ENCODE results near the gene MPRIP.

The MPRIP gene

DNA sequence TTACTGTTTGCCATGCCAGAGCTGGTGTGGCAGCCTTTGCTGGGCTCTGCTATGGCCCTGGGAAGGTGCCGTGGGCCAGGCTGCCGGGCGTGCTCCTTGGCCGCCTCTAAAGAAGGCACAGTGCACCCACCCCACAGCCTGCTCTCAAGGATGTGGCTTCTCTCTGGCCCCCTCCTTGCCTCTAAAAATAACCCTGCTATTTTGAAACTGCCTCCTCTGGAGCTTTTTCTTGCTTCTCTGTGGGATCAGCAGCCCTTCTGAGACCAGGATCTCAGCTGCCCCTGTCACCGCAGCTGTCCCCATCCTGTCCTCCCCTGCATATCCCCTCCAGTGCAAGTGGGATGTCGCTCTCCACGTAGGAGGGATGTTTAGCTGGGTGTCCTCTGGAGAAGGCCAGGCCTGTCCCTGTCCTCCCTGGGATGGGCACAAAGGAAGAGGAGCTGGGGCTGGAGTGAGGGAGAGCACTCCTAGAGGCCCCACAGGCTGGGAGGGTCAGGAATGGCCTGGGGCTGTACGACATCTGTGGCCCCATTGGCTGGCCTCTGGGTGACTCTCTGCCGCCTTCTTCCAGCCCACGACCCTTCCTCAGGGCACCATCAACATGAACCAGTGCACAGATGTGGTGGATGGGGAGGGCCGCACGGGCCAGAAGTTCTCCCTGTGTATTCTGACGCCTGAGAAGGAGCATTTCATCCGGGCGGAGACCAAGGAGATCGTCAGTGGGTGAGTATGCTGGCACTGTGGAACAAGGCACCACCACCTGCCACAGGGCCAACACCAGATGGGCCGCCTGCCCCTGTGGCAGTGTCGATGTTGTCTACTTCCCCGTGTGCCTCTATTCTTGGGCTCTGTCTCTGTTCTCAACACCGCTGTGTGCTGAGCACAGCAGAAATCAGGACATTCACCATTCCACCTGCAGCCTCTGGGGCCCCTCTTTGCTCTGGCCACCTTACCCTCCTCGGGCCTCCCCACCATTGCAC is 84.2 kb downstream of the MPRIP start:
- peak; percentile 65 for DNase-seq (ENCODE audit: low spot score)

DNA sequence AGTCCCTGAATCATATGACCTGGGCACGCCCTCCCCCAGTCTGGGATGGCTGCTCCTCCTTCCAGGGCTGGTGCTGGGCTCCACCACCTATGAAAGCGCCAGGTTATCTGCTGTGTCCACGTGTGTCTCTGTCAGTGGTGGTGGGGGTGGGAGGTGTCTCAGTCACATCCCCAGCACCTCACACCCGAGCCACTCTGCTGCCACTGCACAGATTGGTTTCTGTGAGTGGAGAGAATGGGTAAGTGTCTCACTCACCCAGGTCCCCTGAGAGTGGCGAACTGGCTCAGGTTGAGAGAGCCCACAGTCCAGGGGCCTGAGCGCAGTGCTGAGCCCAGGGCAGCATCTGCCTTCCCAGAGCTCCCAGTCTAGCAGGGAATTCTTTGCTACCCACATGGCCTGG is 84.9 kb downstream of the MPRIP start:
- no peak for DNase-seq (ENCODE audit: low spot score)

DNA sequence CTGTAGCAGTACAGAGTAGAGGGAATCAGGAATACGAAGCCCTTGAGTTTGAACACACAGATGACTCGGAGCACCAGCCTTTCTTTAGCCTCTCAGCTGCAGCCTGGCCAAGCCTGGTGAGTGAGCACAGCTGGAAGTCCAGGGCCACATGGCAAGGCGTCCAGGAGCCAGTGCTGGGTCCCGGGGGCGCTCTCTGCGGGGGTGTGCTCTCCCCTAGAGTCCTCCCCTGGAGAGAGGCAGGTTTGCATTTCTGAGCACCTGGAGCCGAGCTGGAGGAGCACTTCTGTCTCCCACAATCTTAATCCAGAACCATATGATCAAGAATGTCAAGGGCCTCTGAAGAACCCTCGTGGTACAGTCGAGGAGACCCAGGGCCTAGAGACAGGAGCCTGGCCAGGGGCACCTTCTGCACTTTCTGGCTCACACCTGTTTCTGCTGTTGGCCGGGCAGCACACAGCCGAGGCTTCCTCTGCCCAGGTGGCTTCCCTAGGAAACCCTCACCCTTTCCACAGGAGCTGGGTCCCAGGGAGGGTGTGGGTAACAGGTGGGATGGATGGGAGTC is 85.6 kb downstream of the MPRIP start:
- no peak for DNase-seq (ENCODE audit: low spot score)

DNA sequence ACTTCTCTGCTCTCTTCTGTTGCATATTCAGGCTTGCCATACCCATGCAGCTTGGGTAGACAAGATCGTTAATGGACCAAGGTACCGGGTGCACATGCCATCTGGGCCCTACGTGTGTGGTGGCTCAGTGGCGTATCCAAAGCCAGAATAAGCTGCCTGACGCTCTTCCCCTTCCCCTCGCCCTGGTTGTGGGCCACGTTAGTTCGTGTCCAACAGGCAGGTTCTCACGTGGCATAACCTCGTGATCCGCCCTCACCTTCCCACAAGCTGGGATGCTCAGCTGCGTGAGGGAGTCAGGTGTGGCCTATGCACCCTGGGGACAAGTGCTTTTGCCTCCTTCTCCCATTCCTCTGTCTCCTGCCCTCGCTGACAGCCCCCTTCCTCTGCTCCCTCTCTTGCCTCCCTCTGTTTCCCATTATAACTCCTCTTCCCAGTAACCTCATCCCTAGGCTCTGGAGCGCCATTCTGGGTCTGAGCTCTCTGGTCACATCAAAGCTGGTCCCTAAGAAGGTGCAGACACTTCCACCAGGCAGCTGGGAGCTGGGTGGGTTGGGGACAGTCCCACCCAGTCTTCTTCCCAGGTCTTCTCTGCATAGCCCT is 86.3 kb downstream of the MPRIP start:
- peak; percentile 73 for DNase-seq (ENCODE audit: low spot score)

DNA sequence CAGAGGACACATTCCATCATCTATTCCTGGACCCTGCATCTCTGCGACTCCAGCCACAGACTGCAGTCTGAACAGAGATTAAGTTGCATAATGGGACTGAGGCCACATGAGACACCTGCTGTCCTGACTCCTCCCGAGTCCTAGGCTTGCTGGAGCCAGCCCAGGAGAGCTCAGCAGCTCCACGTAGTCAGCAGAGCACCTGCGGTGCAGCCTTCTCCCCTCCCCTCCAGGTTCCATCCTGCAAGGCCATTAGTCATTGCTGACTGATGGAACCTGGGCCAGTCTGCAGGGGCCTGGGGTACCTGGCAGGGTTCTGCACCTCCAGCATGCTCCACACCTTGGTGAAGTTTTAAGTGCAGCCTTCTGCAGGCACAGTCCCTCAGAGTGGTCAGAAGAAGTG is 87.2 kb downstream of the MPRIP start:
- DNase-seq (ENCODE audit: low spot score), result peak; percentile 67

GRCh38 chr17:17130077-17130844 is 88.0 kb downstream of the MPRIP start:
- no peak for DNase-seq (ENCODE audit: low spot score)

GRCh38 chr17:17131839-17132238 is 89.6 kb downstream of the MPRIP start:
- no peak for DNase-seq (ENCODE audit: low spot score)

- no peak for DNase-seq (ENCODE audit: low spot score)
These were observed 90.5 kb downstream of the MPRIP start for GRCh38 chr17:17132746-17133145.

GRCh38 chr17:17134051-17134956 is 92.0 kb downstream of the MPRIP start:
- no peak for DNase-seq (ENCODE audit: low spot score)

- DNase-seq (ENCODE audit: low spot score), result no peak
These were observed 92.7 kb downstream of the MPRIP start for GRCh38 chr17:17134957-17135333.

DNA sequence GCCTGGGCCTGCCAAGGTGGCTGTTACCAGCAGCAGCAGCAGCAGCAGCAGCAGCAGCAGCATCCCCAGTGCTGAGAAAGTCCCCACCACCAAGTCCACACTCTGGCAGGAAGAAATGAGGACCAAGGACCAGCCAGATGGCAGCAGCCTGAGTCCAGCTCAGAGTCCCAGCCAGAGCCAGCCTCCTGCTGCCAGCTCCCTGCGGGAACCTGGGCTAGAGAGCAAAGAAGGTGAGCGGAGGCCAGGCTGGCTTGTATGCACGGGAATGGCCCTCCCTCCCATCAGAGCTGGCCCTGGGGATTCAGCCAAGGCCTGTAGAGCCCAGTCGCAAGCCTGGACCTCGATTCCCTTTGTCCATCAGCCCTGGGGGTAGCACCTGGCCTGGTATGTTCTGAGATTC is 94.0 kb downstream of the MPRIP start:
- peak; percentile 90 for DNase-seq (ENCODE audit: low spot score)

DNA sequence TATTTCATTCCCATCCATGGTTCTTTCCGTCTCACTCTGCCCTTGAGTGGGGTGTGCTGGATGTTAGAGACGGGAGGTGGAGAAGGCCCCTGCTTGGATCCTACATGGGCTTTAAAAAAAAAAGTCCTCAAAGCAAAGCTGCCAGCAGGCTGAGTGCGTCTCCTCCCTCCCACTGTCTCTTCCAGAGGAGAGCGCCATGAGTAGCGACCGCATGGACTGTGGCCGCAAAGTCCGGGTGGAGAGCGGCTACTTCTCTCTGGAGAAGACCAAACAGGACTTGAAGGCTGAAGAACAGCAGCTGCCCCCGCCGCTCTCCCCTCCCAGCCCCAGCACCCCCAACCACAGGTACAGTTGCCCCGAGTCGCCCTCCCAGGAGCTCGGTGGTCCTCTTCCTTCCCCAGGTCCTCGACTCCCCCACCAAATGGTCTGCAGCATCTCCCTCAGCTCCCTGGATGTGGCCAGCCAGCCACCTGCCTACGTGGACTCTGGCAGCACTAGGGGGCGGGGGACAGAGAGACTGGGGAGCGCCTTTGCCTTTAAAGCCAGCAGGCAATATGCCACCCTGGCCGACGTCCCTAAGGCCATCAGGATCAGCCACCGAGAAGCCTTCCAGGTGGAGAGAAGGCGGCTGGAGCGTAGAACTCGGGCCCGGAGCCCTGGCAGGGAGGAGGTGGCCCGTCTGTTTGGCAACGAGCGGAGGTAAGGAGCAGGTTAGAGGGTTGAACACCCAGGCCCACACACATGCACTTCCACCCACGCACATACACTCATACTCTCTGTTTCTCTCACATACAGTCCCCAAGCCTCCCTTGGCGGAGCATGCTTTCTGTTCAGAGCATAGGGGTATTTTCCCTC is 95.7 kb downstream of the MPRIP start:
- peak; percentile 94 for DNase-seq (ENCODE audit: low spot score)

GRCh38 chr17:17139972-17140589 is 97.8 kb downstream of the MPRIP start:
- no peak for DNase-seq (ENCODE audit: low spot score)

DNA sequence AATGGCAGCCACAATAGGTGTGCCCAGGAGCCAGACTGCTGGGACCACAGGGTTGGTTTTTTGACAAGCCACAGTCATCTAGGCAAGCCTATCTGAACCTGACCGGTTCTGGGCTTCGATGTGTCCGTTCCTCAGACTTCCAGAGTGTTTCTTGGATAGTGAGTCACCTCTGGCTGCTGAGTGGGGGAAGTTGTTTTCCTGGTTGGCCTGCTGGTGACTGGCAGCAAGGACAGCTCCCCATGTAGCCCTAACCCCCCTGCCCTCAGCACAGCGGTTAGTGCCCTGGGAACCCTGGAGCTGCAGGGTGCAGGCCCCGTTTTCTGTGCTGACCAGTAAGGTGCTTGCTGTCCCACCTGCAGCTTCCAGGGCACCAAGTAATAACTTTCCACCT is 98.3 kb downstream of the MPRIP start:
- no peak for DNase-seq (ENCODE audit: low spot score)

GRCh38 chr17:17141279-17141678 is 99.0 kb downstream of the MPRIP start:
- DNase-seq (ENCODE audit: low spot score), result no peak

- peak; percentile 75 for DNase-seq (ENCODE audit: low spot score)
These were observed 99.7 kb downstream of the MPRIP start for GRCh38 chr17:17141860-17142552.

DNA sequence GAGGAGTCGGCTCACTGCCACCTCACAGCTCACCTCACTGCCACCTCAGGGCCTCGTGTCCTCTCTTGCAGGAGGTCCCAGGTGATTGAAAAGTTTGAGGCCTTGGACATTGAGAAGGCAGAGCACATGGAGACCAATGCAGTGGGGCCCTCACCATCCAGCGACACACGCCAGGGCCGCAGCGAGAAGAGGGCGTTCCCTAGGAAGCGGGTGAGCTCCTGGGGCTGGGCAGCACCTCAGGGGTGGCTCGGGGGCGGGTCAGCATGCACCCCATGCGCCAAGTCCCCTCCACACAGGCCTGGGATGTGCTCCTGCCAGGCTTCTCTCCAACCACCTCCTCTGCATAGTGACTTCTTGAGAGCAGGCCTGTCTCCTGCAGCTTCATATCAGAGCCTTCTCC is 100.3 kb downstream of the MPRIP start:
- no peak for DNase-seq (ENCODE audit: low spot score)

- no peak for DNase-seq (ENCODE audit: low spot score)
These were observed 101.2 kb downstream of the MPRIP start for GRCh38 chr17:17143501-17143900.

DNA sequence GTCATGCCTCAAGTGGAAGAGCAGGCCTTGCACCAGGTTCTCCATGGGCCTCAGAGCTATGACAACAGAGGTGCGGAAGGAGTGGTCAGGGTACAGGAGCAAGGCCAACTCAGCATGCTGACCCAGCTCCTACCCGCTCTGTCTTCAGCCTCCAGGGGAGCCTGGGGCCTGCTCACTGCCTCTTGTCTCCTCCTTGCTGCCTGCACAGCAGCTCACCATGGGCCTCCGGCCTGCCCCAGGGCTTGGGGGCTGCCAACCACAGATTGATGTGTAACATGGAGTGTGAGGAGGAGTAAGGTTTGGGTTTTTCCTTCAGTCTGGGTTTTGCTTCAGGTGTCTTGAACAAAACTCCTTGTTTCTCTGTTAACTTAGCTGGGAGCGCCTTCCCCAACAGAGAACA is 101.8 kb downstream of the MPRIP start:
- no peak for DNase-seq (ENCODE audit: low spot score)
